HUDEP-2 (cell line): ENCODE measurements around the gene RABL6.
"Not testable (repeated sequence)": the region's sequence is repeated elsewhere in the genome, so short reads cannot be mapped to it uniquely, and the experiment has no call there.

Experiments
- DNase-seq, 76 experiments: peaks; one replicate each; lab custom pipeline; 2025; ENCODE audit not compliant: unreplicated experiment in 76 of 76; lab: John Stamatoyannopoulos, UW

The RABL6 gene

GRCh38 chr9:136832581-136832980 lies 24.8 kb downstream of the RABL6 start:
- no peak for DNase-seq

GRCh38 chr9:136833381-136834048 lies 25.8 kb downstream of the RABL6 start:
- DNase-seq: not testable (repeated sequence)

GRCh38 chr9:136835162-136835931 lies 27.6 kb downstream of the RABL6 start:
- no peak for DNase-seq

GRCh38 chr9:136835932-136836904 lies 28.5 kb downstream of the RABL6 start:
- DNase-seq: no peak

GRCh38 chr9:136837146-136837855 lies 29.6 kb downstream of the RABL6 start:
- no peak for DNase-seq

GRCh38 chr9:136837856-136838277 lies 30.1 kb downstream of the RABL6 start:
- DNase-seq: not testable (repeated sequence)

- peak in 3 of 76 experiments; percentile 11 to 25 (median 20) for DNase-seq
These were observed 30.8 kb downstream of the RABL6 start for GRCh38 chr9:136838314-136839228.

- DNase-seq: no peak
These were observed 31.7 kb downstream of the RABL6 start for GRCh38 chr9:136839229-136840139.

GRCh38 chr9:136840140-136840876 lies 32.6 kb downstream of the RABL6 start:
- DNase-seq: peak in 6 of 76 experiments; percentile 14 to 37 (median 26)

GRCh38 chr9:136840877-136841645 lies 33.3 kb downstream of the RABL6 start:
- peak in 63 of 76 experiments; percentile 9 to 86 (median 54) for DNase-seq

GRCh38 chr9:136841646-136842379 lies 34.1 kb downstream of the RABL6 start:
- peak in 1 of 76 experiments; percentile 32 for DNase-seq

- DNase-seq: peak in 70 of 76 experiments; percentile 12 to 82 (median 59)
These were observed 34.7 kb downstream of the RABL6 start, which contains the start of gene AJM1 for GRCh38 chr9:136842380-136842948. TSS of gene AJM1 (plus strand) at chr9:136842478. CDS start at chr9:136844415, 1,937 bp downstream.

- not testable (repeated sequence) for DNase-seq
These were observed 35.5 kb downstream of the RABL6 start for GRCh38 chr9:136843159-136843800.

- peak in 24 of 76 experiments; percentile 5 to 41 (median 18) for DNase-seq
These were observed 36.3 kb downstream of the RABL6 start for GRCh38 chr9:136843801-136844740.
